Tongue (tissue), 2 donors: ENCODE results near the gene RDM1. TPM values are rescaled to one million over a fixed set of nuclear protein-coding genes. Genes with fewer than 3 reads are reported as not detected.

Experiments used
- DNase-seq: peaks from one replicate; pipeline ENCODE4 v3.0.0-alpha.2; 2015
- total RNA-seq: library from RNA; depleted of rRNA; stranded (reverse); fragments of >200 nt; gene quantifications from one replicate; pipeline ENCODE4 v1.2.3, GENCODE V29; 2014

Gene RDM1
- total RNA-seq, 1 donor from 2014 or later, result 1.6 TPM

DNA sequence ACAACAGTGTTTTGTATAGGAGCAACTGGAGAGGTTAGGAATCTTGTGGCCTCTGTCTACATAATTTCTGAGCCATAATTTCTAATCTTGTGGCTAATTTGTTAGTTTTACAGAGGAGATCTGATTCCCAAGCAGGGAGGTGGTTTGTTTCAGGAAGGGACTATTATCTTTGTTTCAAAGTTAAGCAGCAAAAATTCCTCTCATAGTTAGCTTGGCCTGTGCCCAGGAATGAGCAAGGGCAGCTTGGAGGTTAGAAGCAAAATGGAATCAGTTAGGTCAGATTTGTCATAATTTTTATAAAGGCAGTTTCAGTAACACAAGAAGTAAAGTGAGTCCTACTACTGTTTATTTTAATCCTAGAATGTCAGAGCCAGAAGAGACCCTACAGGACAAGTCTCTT lies 2.0 kb upstream of the RDM1 start:
- no peak for DNase-seq

- DNase-seq, result peak; percentile 87
These were observed 1.3 kb upstream of the RDM1 start for GRCh38 chr17:35931794-35932425.

- no peak for DNase-seq
These were observed 2.9 kb downstream of the RDM1 start for GRCh38 chr17:35927714-35928113.

GRCh38 chr17:35923609-35924114 lies 6.9 kb downstream of the RDM1 start:
- DNase-seq, result no peak

GRCh38 chr17:35920229-35920628 lies 10.3 kb downstream of the RDM1 start:
- DNase-seq, result no peak

DNA sequence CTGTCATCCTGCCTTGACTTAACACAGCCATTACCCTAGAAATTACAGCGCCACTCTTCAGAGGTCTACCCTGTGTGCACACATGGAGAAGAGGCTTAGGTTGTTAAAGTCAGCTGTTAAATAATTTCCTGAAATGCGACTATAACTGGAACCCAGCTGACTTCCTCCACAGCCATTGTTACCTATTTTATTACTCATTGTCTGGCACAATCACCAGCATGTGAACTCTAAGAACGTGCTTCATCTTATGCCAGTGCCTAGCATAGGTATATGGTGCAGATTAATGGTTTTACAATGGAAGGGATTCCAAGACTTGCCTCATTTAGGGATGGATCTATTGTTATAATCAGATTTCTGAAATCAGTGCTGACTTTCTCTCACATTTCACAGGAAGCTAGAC lies 11.9 kb downstream of the RDM1 start:
- no peak for DNase-seq

GRCh38 chr17:35917519-35918213 lies 12.9 kb downstream of the RDM1 start:
- DNase-seq, result no peak

GRCh38 chr17:35915153-35915964 lies 15.2 kb downstream of the RDM1 start:
- no peak for DNase-seq

- DNase-seq, result no peak
These were observed 16.2 kb downstream of the RDM1 start for GRCh38 chr17:35914354-35914753.

GRCh38 chr17:35913609-35914008 lies 17.0 kb downstream of the RDM1 start:
- no peak for DNase-seq

DNA sequence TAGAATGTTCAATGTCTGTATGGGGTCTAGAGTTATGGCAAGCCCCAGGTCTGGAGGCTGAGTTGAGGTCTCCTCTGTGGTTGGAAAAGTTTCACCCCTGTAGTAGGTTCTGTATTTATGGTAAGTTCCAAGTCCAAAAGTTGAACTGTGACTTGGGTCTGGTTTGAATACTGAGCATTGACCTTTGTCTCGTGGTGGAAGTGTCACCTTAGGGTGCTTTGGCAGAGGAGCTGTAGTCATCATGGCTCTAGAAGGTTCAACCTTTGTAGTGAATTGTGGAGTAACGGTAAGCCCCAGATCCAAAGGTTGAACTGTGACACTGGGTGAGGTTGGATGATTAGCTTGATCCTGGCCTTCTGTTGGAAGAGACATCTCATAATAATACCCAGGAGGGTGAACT lies 17.6 kb downstream of the RDM1 start:
- DNase-seq, result no peak

DNA sequence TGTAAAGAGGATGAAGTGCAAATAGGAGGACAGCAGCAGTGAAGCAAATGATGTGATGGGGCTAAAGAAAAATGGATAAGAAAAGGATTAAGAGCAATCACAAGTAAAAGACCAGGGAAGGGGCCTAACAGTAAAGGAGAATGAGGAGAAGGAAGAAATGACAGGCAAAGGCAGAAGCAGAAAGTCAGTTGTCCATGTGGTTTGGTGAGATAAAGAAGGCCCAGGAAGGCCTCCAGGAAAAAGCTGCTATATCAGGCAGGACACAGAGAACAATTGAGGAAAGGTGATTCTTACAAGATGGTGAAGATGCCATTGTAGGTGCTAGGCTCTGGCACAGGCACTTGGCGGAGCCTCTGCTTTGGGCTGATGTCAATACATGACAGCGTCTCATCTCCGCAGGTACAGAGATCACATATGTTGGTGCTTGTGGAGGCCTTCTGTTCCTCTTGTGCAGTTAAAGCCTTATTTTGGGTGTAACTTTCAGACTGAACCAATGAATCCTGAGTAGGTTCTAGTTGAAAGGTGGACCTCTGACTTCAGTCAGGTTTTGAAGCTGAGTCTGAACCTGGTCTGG lies 18.1 kb downstream of the RDM1 start:
- no peak for DNase-seq

GRCh38 chr17:35909408-35909807 lies 21.2 kb downstream of the RDM1 start:
- DNase-seq, result no peak

DNA sequence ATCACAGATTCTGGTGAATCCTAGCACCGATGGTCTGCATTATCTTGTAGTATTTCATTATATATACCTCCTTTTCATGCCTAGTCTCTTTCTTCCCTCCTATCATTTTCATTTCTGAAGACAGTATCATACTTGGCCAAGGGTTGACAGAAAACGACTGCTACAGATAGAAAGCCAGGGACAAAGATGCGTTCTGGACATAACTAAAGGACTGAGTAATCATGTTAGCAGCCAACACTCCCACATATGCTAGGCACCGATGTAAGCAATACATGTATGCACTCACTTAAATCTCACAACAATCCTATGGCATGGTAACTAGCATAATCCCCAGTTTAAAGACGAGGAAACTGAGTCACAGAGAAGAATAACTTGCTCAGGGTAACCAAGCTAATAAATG lies 22.9 kb downstream of the RDM1 start:
- DNase-seq, result no peak

- no peak for DNase-seq
These were observed 23.5 kb downstream of the RDM1 start for GRCh38 chr17:35906926-35907637.

DNA sequence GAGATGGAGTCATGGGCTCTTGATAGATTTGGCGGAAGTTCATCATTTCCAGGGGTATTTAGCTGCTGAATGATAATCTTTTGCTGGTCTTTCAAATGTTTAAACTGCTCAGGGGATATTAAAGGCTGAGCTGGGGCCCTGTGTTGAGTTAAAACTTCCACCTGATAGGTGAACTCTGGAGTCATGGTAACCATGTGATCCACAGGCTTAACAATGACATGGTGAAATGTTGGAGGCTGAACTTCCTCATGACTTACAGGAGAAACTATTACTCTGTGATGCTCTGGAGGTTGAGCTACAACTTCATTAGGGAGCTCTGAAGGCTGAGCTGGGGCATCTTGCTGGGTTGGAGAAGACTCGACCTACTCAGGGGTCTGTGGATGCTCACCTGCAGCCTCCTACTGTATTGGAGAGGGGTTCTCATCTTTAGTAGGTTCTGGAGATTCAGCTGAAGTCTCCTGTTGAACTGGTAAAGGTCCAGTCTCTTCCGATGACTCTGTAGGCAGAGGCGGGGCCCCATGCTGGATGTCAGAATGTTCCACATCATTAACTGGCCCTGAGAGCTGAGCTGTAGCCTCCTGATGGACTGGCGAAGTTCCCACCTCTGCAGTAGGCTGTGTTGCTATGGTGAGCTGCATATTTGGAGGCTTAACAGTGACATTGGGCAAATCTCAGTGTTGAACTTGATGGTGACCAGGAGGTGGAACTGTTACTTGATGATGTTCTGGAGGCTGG lies 24.2 kb downstream of the RDM1 start:
- no peak for DNase-seq

DNA sequence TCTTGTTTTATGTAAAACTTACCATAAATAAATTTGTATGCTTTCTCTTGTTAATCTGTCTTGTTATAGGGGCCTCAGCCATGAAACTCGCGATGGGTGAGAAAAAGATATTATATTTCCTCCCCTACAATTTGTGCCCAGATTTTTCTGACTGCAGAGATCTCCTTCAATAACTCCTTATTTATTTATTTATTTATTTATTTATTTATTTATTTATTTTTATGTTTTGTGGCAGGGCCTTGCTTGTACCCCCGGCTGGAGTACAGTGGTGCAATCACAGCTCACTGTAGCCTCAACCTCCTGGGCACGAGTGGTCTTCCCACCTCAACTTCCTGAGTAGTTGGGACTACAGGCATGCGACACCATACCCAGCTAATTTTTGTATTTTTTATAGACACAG lies 27.1 kb downstream of the RDM1 start:
- DNase-seq, result no peak

DNA sequence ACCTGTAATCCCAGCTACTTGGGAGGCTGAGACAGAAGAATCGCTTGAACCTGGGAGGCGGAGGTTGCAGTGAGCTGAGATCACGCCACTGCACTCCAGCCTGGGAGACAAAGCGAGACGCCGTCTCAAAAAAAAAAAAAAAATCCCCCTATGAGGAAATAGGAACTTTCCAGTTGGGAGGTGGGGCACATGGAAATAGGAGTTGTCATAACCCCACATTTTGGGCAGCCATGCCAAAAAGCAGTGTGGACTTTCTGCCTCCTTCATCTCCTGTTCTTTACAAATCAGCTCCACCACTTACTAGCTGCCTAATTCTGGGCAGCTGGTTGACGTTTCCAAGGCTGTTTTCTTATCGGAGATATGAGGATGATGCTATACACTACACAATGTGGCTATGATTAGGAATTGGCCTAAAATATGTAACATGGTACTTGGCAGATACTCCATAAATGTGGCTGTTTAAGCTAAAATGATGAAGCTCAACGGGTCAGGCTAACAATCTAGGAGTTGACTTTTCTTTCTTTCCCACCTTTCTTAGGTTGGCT lies 28.9 kb downstream of the RDM1 start:
- no peak for DNase-seq

GRCh38 chr17:35900708-35901480 lies 29.7 kb downstream of the RDM1 start:
- peak; percentile 11 for DNase-seq

DNA sequence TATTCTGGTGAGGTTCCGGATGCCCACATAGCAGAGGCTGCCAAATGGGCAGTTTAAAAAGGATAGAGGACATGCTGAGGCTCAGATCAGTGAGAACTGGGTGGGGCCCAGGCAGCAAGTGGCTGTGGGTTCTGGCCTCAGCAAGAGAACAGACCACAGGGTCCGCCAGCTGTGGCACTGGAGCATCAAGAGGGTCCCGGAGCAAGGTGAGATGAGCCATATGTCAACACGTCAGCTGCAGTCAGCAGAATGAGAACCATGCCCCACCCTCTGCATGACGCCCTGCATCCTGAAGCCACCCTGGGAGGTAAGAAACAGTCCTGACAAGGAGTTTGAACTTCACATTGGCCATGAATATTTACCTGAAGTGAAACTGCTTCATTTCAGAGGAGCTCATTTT lies 30.3 kb downstream of the RDM1 start:
- no peak for DNase-seq
